ENCODE measurements around the gene FAM120A.

The FAM120A gene

DNA sequence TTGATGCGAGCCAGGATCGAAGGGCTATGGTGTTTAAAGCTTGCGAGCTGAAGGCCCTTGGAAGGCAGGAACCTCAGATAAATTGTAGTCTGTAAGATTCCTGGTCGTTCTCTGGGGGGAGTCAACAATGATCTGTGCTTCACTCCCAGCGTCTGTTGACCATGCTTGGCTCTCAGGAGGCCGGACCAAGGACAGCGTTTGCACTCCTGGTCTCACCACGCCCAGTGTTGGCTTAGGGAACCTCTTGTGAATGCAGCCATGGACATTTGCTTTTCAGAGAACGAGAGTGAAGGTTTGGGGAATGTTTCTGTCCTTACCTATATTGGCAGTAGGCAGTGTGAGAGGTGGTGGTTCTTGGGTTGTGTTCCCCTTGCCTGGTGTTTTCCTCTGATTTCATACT, 62.1 kb downstream of the FAM120A start:
- TF ChIP-seq CTCF (IDR thresholded peaks at IDR 0.05; ENCODE audit: low read depth, low read length), result no peak
- no peak for DNase-seq
- H3K27ac ChIP-seq, result no peak overlapping the region
- no peak overlapping the region for H3K4me3 ChIP-seq (ENCODE audit: low read depth, low read length)
- H3K27me3 ChIP-seq (ENCODE audit: insufficient read depth, low read depth, severe bottlenecking), result no peaks in the 10 kb centered on the region
- no peaks in the 10 kb centered on the region for H3K9me3 ChIP-seq (ENCODE audit: severe bottlenecking)
- no peaks in the 10 kb centered on the region; the same call in none of the 2 replicates for H3K36me3 ChIP-seq

GRCh38 chr9:93517331-93517730, 65.8 kb downstream of the FAM120A start:
- no peak for DNase-seq
- TF ChIP-seq CTCF (IDR thresholded peaks at IDR 0.05; ENCODE audit: low read depth, low read length), result no peak
- Histone ChIP-seq H3K9me3 (ENCODE audit: severe bottlenecking) (no peaks in the 10 kb centered on the region), H3K36me3 (peaks cover 8% of the 10 kb centered on the region), H3K27me3 (ENCODE audit: insufficient read depth, low read depth, severe bottlenecking) (no peaks in the 10 kb centered on the region), H3K27ac (no peak overlapping the region), H3K4me3 (ENCODE audit: low read depth, low read length) (no peak overlapping the region)

GRCh38 chr9:93520523-93520922, 69.0 kb downstream of the FAM120A start:
- H3K27ac ChIP-seq, result no peak overlapping the region
- no peak for DNase-seq
- peaks cover 13% of the 10 kb centered on the region for H3K36me3 ChIP-seq
- TF ChIP-seq CTCF (IDR thresholded peaks at IDR 0.05; ENCODE audit: low read depth, low read length), result no peak
- H3K27me3 ChIP-seq (ENCODE audit: insufficient read depth, low read depth, severe bottlenecking), result no peaks in the 10 kb centered on the region
- no peak overlapping the region for H3K4me3 ChIP-seq (ENCODE audit: low read depth, low read length)
- no peaks in the 10 kb centered on the region for H3K9me3 ChIP-seq (ENCODE audit: severe bottlenecking)

GRCh38 chr9:93522736-93523135, 71.3 kb downstream of the FAM120A start:
- no peak overlapping the region for H3K27ac ChIP-seq
- peaks cover 21% of the 10 kb centered on the region for H3K36me3 ChIP-seq
- no peak for DNase-seq
- H3K9me3 ChIP-seq (ENCODE audit: severe bottlenecking), result no peaks in the 10 kb centered on the region
- no peak overlapping the region for H3K4me3 ChIP-seq (ENCODE audit: low read depth, low read length)
- H3K27me3 ChIP-seq (ENCODE audit: insufficient read depth, low read depth, severe bottlenecking), result no peaks in the 10 kb centered on the region
- TF ChIP-seq CTCF (IDR thresholded peaks at IDR 0.05; ENCODE audit: low read depth, low read length), result no peak

DNA sequence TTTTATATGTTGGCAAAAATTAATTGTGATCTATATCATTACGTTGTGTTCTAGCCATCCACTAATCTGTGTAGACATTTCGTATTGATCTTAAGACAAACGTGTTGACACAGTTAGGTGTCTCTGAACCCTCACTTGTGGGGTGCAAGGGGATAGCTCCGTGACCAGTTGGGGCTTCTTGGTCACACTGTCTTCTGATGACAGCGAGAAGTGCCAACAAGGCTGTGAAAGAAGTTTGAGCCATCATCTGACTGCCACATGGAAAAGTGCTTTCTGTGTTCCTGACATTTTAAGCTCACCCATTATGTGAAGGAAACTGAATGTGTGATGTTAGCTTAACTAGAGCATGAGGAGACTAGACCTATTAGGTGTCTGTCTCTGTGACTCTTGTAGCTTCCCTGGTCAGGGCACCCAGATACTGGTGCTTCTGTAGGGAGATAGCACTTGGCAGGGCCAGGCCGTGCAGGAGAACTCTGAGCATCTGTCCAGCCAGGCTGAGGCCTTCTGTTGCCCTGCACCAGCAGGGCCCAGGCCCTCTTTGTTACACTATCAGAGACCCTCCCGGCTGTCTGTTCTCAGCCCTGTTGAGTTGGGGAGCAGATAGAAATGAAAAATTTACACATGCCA, 72.1 kb downstream of the FAM120A start:
- Histone ChIP-seq H3K27ac (no peak overlapping the region), H3K36me3 (peaks cover 28% of the 10 kb centered on the region), H3K4me3 (ENCODE audit: low read depth, low read length) (no peak overlapping the region), H3K9me3 (ENCODE audit: severe bottlenecking) (no peaks in the 10 kb centered on the region), H3K27me3 (ENCODE audit: insufficient read depth, low read depth, severe bottlenecking) (no peaks in the 10 kb centered on the region)
- no peak for TF ChIP-seq CTCF (IDR thresholded peaks at IDR 0.05; ENCODE audit: low read depth, low read length)
- DNase-seq, result no peak

- H3K27me3 ChIP-seq (ENCODE audit: insufficient read depth, low read depth, severe bottlenecking), result no peaks in the 10 kb centered on the region
- DNase-seq, result no peak
- no peak overlapping the region for H3K27ac ChIP-seq
- no peaks in the 10 kb centered on the region for H3K9me3 ChIP-seq (ENCODE audit: severe bottlenecking)
- no peak overlapping the region for H3K4me3 ChIP-seq (ENCODE audit: low read depth, low read length)
- no peak for TF ChIP-seq CTCF (IDR thresholded peaks at IDR 0.05; ENCODE audit: low read depth, low read length)
- H3K36me3 ChIP-seq, result peaks cover 32% of the 10 kb centered on the region
Observed at GRCh38 chr9:93525476-93525875, 74.0 kb downstream of the FAM120A start.
